Stimulated activated CD4-positive, alpha-beta T cell treated with anti-CD3 and anti-CD28 coated beads, Interleukin-2, amount 100 ng/mL, for 24 hours (primary cell): ENCODE measurements around the gene BICC1.

Source experiments
- DNase-seq, 2 donors: peaks; one replicate each; pipeline ENCODE4 v3.0.0-alpha.2; 2020

BICC1 gene

DNA sequence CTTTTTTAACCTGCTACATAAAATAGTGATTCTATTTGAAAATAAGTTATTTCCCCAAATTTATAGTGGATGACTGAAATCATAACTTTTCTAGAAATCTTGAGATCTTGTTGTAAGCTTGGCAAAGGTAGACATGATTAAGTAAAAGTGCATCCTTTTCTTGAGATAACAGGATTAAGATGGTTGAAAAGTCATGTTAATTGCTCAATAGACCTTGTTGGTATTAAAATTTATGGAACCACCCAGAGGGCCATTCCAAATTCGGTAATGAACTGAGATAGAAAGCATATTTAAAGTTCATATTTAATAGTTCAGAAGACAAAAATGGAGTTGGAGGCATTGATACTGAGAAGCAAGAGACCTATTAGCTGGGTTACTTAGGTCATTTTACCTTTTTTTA is 139.1 kb downstream of the BICC1 start:
- no peak for DNase-seq

DNA sequence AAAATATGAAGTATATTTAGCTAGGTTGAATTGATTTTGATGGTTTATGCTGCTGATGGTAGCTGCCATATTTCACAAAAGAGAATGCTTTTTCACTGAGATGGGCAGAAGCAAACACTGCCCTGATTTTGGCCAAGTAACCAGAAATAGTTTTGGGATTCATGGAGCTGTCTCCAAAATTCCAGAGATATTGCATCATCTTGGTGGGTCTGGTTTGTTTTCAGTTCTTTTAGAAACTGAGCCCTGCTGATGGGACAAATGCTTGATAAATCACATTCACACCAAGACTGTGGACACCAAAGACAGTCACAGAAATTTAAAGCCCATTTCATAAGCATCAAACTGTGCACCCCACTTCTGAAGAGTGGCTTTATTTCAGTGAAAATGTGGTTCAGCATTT is 140.5 kb downstream of the BICC1 start:
- DNase-seq = no peak

DNA sequence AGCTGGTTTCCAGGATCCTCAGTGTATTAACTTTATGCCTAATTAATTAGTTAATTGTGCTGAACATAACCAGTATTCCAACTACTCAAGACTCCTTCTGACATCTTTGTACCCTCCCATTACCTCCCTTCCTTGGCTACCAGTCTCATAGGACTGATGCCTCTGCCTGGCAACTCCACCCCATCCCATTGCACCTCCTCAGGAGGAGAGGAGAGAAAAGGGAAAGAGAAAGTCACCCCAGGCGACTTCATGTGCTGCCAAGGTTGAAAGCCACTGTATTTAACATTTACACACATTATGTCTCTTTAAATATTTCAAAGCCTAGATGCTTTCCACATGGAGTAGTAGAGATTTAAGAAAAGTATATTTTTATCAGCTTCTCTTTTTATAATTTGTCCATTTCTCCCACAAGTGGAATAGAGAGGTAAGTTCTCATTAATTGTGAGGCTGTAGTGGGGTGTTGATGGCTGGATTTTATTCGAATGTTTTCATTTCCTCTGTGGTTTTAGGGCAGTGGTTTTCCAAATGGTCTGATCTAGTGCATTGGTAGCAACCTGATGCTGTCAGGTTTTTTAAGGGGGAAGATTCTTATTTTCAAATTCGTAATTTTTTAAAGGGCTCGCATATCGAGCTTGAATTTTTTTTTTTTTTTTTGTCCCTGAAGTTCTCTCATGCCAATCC is 148.0 kb downstream of the BICC1 start:
- no peak for DNase-seq

DNA sequence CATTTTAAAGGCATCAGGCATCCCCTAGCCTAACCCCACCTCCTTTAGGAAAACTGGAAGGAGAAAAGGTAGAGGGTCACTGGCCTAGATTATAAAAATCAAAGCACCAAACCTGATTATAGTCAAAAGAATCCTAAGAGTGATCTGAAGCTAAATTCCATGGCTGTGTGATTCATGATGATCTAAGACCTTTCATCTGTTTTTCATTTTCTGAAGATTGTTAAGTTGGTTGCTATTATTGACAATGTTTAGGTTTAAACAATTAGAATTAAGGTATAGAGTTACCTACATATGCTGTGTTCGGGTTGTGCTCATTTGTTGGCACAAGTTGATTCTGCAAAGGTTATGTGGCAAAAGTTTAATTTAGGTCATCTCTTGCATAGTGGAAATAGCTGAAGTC is 148.7 kb downstream of the BICC1 start:
- no peak for DNase-seq

DNA sequence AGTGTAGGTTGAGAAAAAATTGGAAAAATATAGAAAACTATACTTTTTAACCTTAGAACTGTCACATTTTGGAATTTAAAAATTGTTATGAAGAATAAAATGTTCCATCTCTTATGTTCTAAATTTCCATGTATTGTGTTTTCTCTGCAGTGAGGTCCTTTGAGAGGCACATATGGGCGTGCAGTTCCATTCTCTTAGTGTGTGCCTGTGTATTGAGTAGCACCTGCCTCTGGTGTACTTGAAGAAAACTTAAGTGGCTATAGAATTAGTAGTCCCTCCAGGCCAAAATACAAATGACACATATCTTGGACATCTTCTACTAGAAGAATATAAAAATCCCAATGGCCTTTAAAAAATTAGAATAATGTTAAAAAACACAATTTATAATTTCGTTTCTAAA is 149.2 kb downstream of the BICC1 start:
- no peak for DNase-seq

DNA sequence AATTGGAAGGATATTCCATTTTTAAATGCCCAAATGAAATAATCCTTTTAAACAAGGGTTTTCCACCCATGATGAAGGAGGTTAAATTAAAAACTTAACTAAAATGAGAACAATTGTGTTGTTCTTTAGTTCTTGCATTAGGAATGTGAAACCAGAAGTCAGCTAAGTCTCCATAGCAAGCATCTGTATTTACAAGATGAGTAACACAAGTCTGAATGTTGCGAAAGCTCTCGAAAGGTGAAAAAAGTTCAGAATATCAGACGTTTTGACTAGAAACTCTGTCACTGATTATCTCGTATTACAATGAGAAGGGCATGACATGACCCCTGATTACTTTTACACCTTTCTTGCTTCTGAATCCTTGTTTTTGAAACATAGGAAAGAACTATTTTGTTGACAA is 149.6 kb downstream of the BICC1 start:
- DNase-seq = no peak

DNA sequence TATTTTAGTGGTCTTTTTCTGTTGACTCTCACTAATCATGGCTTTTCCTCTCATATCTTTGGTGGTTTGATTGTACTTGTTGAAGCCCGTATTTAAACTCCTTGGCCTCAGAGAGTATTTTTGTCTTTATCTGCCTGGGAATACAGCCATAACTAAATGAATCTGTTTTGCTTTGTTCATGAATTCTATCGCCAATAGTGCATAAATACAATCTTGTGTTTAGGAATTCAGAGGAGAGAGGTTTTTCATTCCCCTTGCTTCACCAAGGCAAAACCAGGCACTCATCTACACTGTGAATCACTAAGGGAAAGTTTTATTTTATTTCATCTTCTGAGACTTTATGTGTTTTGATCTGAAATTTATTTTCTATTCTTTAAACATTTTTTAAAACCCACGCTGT is 152.7 kb downstream of the BICC1 start:
- no peak for DNase-seq

DNA sequence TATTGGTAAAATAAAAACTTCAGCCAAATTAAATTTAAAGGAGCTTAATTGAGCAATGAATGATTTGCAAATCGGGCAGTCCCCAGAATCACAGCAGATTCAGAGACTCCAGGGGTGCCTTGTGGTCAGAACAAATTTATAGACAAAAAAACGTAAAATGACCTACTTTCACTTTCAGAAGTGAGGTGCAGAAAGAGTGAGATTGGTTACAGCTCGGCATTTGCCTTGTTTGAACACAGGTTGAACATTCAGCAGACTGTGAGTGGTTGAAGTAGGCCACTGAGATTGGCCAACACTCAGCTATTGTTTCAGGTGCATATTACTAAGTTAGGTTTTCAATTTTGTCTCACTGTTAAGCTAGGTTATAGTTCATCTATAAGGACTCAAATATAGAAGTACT is 153.4 kb downstream of the BICC1 start:
- DNase-seq = no peak

DNA sequence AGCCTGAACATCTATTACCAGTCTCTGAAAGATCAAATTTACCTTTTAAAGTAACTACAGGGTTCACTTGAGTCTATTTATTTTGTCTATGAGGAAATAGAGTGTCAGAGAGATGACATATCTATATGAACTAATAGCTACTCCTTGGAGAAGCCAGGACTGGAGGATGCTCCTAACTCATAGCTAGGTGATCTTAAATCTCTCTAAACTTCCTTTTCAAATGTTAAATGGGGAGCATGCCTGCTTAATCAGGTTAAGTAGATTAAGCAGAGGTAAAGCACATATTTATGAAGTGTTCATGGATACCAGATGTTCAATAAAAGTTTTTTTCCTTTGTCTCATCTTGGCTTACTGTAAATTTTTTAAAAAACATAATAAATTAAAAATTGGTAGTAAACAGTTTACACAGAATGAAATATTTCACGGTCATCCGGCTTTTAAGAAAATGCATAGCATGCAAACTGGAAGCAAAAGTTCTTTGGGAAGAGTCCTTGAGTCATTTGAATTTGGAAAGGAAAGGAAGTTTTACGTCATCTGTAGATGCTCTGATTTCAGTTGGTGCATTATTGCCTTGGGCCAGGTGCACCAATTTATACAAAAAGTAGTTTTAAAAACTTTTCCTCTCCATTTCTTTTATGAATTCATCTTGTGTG is 155.1 kb downstream of the BICC1 start:
- no peak for DNase-seq

DNA sequence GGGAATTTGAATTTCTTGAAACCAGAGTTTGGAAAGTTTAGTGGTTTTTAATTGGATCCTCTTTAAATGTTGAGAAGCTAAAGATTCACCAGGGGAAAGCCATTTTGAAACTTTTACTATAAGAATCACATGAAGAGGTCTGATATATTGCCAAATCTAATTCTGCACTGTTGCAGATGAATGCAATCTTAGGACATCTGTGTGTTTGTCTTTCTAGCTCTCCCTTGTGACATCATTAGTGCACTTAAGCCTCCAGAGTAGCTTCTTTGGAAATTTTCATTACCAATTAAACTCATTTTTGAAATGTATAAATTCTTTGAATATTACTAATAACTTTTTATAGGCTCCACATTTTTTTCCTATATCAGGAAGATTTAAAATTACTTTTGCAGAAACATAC is 160.2 kb downstream of the BICC1 start:
- no peak for DNase-seq

DNA sequence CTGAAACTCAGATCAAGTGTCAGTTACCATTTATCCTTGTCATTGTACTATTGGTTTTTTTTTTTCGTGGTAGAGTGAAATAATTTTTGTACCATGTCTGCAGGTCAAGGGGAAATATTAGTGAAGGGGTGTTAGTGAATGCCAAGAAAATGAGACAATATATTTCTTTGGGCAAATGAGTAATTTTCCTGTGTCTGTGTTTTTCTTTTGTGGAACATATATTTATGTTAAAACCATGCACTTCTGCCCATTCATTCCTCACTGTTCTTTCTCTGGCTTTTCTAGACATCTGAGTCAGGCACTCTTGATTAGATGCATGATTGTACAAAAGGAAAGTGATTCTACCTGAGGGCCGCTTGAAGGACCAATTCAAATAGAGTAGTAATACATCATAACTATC is 161.6 kb downstream of the BICC1 start:
- DNase-seq = no peak

DNA sequence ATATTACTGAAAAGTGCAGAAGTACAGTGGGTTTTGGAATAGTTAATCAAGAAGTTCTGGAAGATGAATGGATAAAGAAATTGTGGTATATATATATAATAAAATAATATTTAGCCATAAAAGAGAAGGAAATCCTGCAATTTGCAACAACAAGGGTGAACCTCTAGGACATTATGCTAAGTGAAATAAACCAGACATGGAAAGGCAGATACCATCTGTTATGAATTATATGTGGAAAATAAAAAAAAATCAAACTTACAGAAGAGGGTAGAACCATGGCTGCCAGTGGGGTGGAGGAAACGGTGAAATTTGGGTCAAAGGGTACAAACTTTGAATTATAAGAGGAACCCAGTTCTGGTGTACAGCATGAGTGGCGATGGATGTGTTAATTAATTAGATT is 162.6 kb downstream of the BICC1 start:
- no peak for DNase-seq

DNA sequence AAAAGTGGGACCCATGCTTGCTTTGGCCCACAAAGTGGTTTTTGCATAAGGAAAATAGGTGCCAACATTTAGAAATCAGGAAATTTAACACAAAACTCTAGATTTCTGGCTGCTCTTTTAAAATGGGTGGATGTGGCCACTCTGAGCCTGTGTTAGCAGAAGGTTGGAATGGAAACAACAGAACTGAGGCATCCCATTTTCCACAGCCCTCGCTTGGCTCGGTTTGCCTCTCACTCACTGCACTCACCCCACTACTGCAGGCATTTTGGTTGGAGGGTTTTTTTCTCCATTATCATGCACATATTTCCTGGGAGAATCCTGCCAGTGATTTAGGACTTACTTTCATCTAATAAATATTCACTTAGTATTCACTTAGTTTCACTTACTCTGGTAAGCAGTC is 178.9 kb downstream of the BICC1 start:
- DNase-seq = no peak

DNA sequence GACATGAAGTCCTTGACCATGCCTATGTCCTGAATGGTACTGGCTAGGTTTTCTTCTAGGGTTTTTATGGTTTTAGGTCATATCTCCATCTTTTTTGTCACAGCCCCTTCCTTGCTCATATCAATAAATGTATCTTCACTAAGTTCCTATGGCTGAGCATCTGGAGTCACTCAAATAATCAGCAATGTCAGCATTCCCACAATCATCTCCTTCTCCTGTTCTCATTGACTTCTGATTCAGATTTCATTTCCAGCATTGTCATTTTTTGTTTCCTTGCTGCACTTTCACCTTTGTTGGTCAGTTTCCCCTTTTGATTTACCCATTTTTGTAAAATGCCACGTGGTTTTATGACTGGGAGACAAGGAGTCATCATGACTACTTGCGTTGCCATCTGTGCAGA is 181.2 kb downstream of the BICC1 start:
- no peak for DNase-seq

DNA sequence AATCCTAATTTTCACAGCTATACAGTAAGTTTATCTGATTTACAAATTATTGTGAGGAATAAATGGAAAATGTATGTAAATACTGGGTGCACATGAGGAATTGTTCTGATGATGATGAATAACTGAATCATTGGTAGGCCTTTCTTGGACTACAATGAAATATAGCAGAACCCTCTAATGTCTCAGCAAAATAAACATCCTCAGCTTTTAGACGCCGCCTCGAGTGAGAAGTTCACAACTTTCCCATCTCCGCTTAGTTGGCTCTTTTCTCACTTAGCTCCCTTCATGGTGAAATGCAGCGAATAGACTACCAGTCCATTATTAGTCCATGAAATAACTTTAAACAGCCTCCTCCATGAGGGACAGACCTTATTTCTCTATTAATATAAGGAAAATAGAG is 182.3 kb downstream of the BICC1 start:
- no peak for DNase-seq

DNA sequence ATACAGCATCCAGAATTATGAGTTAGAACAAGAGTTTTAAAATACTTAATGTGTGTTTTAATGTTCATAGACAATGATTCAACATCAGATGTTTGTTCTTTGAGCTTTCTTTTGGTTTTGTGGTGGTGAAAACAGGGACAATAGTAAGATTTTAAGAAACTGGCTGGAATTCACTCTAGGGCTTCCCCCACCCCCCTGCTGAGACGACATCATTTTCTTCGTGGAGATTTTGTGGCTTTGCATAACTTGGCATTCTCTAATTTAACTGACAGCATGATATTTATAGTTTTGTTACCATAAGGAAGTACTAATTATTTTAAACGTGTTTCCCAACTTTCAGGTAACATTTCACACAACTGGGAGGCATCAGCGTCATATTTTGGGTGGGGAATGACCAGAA is 184.1 kb downstream of the BICC1 start:
- DNase-seq = no peak

DNA sequence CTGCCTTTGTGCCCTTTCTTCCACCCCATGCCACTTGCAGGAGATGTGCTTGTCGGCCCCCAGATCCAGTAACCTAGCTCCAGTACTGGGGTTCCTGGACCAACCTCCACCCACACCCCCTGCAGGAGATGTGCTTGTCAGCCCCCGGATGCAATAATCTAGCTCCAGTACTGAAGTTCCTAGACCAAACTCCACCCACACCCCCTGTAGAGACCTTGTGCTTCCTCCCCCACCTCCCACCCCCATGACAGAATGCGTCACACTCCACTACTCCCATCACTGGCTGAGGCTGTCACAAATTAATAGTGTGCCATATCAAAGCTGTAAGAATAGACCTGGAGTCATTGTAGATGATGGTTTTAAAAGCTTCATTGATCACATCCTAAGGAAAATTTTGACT is 185.0 kb downstream of the BICC1 start:
- no peak for DNase-seq

DNA sequence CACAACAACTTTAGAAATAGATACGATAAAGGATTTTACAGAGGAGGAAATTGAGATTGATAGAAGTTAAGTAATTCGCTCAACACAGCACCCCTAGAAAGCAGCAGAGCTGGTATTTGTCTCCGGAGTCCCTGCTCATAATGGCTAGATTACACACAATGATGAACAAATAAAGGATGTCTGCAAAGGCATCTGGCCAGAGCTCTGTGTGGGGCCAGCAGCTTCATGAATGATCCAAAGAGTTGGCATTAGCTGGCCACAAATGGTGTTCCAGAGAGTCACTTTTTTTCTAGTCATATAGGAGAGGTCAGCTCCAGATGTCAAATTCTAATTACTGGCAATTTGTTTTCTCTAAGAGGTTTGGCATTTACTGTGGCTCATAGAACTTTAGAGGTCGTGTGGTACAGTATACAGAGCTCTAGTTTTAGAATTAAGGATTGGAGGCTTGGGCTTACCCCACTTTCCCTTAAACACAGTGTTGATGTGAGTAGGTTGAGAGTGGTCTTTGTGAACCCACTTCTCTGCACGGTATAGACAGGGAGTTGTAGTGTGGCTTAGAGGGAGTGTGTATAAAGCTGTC is 186.2 kb downstream of the BICC1 start:
- DNase-seq = no peak

DNA sequence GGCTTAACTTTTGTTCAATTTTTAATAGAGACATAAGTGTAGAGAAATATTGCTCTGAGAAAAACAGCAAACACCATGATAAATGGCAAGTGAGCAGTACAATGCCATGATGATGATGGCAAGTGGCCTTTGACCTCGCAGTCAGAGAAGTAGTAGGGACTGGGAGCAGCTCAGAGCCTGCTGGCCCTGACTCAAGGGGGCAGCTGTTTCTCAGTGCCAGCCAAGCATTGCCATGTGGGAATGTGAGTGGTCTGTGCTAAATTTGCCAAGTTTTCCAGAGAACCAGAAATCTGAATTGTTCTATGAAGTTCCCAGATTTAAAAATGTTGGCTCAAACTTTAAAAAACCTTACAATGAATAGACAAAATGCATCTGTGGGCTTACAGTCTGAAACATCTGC is 187.9 kb downstream of the BICC1 start:
- no peak for DNase-seq

DNA sequence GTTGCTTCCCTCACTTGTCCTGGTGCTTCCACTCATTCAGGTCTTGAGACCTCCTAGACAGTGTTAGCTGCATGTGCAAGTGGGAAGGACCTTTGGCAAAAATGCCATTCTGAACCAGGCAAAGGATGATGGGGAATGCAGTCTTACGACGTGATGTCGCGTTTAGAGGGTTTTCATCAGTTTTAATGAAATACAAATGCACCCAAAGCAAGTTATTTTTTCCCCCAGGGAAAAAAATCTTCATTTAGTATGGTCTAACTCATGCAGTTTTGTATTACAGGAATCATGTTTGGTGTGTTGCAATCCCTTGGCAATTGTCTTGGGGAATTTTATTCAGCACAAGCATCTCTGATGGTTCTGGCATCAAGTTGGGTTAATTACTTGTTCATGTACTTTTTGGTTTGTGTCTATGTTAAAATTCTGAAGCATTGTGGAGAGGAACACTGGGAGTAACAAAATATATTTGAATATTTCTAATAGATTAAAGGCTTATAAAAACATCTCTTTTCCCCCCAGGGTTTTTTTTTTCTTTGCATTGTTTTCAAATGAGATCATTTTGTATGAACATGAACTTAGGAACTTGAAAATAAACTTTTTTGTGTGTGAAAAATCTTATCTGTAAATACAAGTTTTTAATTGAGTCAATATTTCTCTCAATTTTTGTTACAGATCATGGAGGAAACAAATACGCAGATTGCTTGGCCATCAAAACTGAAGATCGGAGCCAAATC is 188.9 kb downstream of the BICC1 start:
- no peak for DNase-seq

DNA sequence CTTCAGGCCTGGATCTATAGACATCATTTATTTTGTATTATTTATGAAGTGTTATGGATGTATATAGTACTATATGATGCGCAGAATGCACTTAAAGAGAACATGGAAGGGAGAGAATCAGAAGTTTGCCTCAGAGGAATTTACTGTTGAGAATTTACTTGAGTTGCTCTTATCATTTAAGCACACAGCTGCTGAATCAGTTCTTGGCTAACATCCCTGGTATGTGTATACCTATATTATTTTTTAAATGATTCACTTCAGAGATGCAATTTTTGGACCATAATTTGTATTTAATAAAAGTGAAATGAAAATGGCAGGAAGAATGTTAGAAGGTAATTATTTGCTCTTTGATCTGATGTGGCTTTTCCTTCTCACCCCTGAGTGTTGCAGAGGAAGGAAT is 191.6 kb downstream of the BICC1 start:
- no peak for DNase-seq

DNA sequence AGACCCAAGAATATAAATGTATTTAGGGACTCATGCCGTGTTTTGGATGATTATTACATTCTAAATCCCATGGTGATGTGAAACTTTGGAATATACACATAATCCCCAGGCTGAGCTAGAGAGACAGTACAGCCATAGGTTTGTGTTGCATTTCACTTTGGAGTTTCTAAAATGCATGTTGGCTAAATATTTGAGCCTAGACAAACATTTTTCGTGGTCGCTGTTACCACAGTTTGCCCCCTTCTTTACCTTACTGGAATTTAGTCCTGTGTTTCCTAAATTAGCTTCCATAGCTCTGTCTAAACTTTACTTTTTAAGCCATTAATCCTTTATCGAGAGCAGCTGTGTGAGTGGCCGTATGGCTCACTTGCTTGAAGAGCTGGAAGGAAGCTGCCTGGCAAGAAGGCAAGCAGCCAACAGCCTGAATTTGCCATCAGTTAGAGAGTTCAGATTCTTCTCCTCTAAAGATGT is 192.0 kb downstream of the BICC1 start:
- DNase-seq = no peak

DNA sequence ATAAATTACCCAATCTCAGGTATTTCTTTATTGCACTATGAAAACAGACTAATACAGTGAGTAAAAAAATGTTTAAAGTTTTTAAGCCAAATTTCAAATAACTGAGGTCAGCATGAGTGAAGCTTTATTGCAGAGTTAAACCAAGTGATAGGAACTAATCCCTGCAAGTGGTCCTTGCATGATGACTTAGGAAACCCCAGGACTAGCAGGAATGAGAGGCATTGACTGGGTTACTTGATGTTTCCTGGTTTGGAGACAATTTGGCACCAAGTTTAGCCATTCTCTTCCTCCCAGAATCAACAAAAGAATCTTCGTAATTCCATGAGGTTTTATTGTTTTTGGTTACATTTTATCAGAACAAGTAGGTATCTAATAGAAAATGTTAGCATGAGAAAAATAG is 194.2 kb downstream of the BICC1 start:
- DNase-seq = no peak

DNA sequence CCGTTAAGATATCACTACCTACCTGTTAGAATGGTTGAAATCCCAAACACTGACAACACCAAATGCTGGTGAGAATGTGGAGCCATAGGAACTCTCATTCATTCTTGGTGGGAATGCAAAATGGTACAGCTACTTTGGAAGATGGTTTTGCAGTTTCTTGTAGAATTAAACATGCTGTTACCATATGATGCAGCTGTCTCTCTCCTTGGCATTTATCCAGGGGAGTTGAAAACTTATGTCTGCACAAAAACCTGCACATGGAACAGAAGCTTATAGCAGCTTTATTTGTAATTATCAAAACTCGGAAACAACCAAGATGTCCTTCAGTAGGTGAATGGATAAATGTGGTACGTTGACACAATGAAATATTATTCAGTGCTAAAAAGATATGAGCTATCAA is 199.5 kb downstream of the BICC1 start:
- no peak for DNase-seq
